ENCODE data around the gene RPAP3.

Gene RPAP3, protein sequence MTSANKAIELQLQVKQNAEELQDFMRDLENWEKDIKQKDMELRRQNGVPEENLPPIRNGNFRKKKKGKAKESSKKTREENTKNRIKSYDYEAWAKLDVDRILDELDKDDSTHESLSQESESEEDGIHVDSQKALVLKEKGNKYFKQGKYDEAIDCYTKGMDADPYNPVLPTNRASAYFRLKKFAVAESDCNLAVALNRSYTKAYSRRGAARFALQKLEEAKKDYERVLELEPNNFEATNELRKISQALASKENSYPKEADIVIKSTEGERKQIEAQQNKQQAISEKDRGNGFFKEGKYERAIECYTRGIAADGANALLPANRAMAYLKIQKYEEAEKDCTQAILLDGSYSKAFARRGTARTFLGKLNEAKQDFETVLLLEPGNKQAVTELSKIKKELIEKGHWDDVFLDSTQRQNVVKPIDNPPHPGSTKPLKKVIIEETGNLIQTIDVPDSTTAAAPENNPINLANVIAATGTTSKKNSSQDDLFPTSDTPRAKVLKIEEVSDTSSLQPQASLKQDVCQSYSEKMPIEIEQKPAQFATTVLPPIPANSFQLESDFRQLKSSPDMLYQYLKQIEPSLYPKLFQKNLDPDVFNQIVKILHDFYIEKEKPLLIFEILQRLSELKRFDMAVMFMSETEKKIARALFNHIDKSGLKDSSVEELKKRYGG

DNA sequence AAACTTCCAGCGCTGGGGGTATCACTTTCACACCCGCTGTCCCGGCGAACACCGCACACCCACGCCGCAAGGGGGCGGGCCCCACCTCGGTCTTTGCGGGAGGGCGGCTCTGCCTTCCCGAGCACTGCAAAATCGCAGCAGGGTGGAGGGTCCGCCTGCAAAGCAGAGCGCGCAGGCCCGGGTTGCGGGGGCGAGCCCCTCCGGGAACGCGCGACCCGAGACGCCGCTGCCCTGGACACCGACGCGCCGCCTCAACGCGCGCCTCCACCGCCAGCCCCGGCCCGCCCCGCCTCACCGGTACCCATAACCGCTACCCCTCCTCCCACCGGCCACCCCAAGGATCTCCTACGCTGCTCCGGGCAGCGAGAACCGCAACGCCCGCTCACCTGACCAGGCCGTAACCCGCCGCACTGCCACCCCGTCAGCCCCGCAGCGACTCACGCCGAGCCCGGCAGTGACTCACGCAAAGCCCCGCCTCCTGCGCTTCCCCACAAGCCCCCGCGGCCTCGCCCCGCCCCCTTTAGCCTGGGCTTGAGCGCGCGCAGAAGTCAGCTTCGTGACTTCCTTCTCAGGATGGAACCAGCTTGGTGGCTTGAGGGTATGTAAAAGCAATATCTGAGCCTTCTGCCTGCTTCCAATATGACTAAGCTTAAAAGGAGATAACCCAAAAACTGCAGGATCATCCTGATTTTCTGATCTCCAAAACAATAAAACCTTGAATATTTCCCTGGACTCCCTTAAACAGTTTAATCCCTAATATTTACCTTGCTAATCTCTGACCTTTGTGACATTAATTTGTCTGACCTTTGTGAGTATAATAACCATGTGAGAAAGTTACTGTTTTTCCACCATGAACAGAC is at the start of gene RPAP3:
Gene RPAP3 (minus strand): TSS at position 465 of the 860 bp plus-strand sequence. CDS start 3,190 bp downstream, outside the sequence.
- H3K36me3 ChIP-seq (ENCODE audit: insufficient read depth, insufficient read length, low read length) = peaks cover 21% of the 10 kb centered on the region
- H3K9ac ChIP-seq (ENCODE audit: insufficient read length, low read depth) = peak within 1 kb of the TSS; percentile 85
- H3K4me3 ChIP-seq (ENCODE audit: insufficient read length, low read depth) = peak within 1 kb of the TSS; percentile 72
- no peaks in the 10 kb centered on the region for H3K4me1 ChIP-seq (ENCODE audit: insufficient read depth, insufficient read length)
- TF ChIP-seq YY1 (IDR thresholded peaks at IDR 0.05; ENCODE audit: insufficient read depth, insufficient read length) = no peak
- DNase-seq (ENCODE audit: low read depth, low spot score) = peak; percentile 95
- no peaks in the 10 kb centered on the region for H3K9me3 ChIP-seq (ENCODE audit: insufficient read depth, low read length)
- H3K27me3 ChIP-seq (ENCODE audit: insufficient read depth, insufficient read length) = no peaks in the 10 kb centered on the region

DNA sequence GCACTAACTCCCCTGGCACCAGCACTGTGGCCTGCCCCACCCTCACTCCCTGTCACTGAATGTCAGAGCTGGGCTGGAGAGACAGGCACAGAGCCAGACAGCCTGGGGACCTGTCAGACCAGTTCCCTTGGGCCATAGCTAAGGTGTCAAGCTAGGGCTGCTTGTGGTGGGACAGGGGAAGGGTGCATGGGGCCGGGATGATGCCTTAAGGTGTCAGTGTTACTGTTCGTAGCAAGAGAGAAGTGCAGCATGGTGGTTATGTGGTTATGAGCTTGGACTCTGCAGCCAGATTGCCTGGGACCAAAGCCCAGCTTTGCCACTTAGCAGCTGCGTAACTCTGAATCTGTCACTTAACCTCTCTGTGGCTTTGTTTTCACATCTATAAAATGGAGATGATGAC is 49.1 kb upstream of the RPAP3 start:
- Histone ChIP-seq H3K36me3 (ENCODE audit: insufficient read depth, insufficient read length, low read length) (no peaks in the 10 kb centered on the region), H3K4me1 (ENCODE audit: insufficient read depth, insufficient read length) (peaks cover 22% of the 10 kb centered on the region), H3K4me3 (ENCODE audit: insufficient read length, low read depth) (no peak overlapping the region), H3K9ac (ENCODE audit: insufficient read length, low read depth) (no peak overlapping the region), H3K9me3 (ENCODE audit: insufficient read depth, low read length) (no peaks in the 10 kb centered on the region), H3K27me3 (ENCODE audit: insufficient read depth, insufficient read length) (peaks cover 15% of the 10 kb centered on the region)
- TF ChIP-seq ZNF274 (IDR thresholded peaks at IDR 0.05; ENCODE audit: low read depth, low read length) = no peak
- no peak for TF ChIP-seq YY1 (IDR thresholded peaks at IDR 0.05; ENCODE audit: insufficient read depth, insufficient read length)
- no peak for TF ChIP-seq SUZ12 (IDR thresholded peaks at IDR 0.05; ENCODE audit: extremely low read depth, insufficient read depth, insufficient read length)
- no peak for DNase-seq (ENCODE audit: low read depth, low spot score)

DNA sequence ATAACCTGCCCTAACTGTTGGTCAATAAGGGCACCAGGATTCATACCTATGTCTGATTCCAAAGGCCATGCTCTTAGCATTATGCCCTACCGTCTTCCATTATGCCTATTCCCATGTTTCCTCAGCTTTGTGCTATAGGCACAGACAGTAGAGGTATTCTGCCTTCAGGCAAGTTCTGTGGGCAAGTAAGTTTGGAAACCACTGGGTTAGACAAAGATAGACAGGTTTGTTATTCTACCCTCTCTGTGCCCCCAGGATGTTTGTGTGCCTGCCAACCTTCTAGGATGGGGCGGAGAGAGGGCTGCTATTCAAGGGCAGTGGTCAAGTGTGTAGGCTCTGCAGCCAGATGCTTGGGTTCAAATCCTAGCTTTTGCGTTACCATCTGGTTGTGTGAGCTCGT is 48.3 kb upstream of the RPAP3 start:
- no peak overlapping the region for H3K9ac ChIP-seq (ENCODE audit: insufficient read length, low read depth)
- TF ChIP-seq YY1 (IDR thresholded peaks at IDR 0.05; ENCODE audit: insufficient read depth, insufficient read length) (no peak), ZNF274 (IDR thresholded peaks at IDR 0.05; ENCODE audit: low read depth, low read length) (no peak), SUZ12 (IDR thresholded peaks at IDR 0.05; ENCODE audit: extremely low read depth, insufficient read depth, insufficient read length) (no peak)

DNA sequence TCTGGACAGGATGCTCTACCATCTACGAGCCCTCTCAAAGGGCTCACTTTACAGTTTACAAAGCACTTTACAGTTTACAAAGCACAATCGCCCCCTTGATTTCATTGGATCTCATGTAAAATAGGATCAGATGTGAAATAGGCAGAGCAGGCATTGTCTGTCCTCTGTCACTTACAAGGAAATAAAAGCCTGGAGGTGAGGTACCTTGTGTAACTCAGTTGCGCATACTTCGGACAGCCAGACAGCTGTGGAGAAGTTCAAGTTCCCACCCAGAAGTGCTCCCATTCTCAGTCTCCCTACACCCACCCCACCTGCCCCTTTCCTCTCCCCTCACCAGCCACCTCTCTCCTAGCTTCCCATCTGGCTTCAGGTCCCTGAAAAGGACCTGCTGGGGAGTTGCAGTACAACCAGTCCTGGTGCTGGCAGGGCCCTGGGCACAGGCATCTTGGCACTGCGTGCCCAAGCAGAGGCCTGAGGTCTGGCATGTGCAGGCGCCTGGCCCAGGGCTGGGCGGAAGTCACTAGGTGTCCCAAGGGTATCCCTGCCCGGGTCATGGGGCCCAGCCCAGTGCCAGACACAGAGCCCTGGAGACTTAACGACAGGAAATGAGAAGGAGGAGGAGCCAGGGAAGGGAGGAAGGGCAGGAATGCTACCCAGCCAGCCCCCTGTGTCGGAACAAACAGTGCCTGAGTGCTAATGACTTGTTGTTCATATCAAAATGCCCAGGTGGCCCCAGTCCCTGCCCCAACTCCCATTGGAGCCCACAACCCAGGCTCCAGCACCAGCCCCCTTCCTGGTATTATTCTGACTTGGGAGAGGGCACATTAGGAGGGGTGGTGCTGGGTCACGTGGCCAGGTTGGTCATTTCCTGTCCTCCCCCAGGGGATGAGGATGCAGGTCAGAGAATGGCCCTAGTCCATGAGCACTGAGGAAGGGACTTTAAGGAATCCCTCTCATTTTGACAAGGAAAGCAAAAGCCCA is 47.5 kb upstream of the RPAP3 start:
- Histone ChIP-seq H3K9me3 (ENCODE audit: insufficient read depth, low read length) (no peaks in the 10 kb centered on the region), H3K4me1 (ENCODE audit: insufficient read depth, insufficient read length) (peaks cover 18% of the 10 kb centered on the region), H3K4me3 (ENCODE audit: insufficient read length, low read depth) (no peak overlapping the region), H3K9ac (ENCODE audit: insufficient read length, low read depth) (no peak overlapping the region), H3K27me3 (ENCODE audit: insufficient read depth, insufficient read length) (peaks cover 13% of the 10 kb centered on the region), H3K36me3 (ENCODE audit: insufficient read depth, insufficient read length, low read length) (no peaks in the 10 kb centered on the region)
- peak; percentile 59 for DNase-seq (ENCODE audit: low read depth, low spot score)
- TF ChIP-seq YY1 (IDR thresholded peaks at IDR 0.05; ENCODE audit: insufficient read depth, insufficient read length) = no peak
- TF ChIP-seq SUZ12 (IDR thresholded peaks at IDR 0.05; ENCODE audit: extremely low read depth, insufficient read depth, insufficient read length) = no peak
- TF ChIP-seq ZNF274 (IDR thresholded peaks at IDR 0.05; ENCODE audit: low read depth, low read length) = no peak

More for the DNA sequence above, 48.3 kb upstream of the RPAP3 start:
- Histone ChIP-seq H3K9me3 (ENCODE audit: insufficient read depth, low read length) (no peaks in the 10 kb centered on the region), H3K36me3 (ENCODE audit: insufficient read depth, insufficient read length, low read length) (no peaks in the 10 kb centered on the region), H3K27me3 (ENCODE audit: insufficient read depth, insufficient read length) (peaks cover 15% of the 10 kb centered on the region), H3K4me1 (ENCODE audit: insufficient read depth, insufficient read length) (peaks cover 18% of the 10 kb centered on the region), H3K4me3 (ENCODE audit: insufficient read length, low read depth) (no peak overlapping the region)
- DNase-seq (ENCODE audit: low read depth, low spot score) = no peak

DNA sequence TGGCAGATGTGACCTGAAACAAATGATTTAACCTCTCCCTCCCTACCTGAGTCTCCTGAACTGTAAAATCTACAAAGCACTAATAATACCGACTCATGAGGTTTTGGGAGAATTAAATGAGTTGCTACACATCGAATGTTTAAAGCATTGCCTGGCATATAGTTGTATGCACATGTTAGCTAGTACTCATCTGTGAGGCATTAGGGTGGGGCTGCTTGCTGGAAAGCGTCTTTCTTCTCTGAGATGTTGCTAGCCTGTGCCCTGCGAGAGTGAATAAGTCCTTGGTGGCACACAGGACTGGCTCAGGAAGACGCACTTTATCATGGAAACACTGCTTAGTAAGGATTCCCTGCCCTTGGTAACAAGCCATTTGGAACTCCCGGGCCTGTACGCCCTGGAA is 46.7 kb upstream of the RPAP3 start:
- peaks cover 11% of the 10 kb centered on the region for H3K4me1 ChIP-seq (ENCODE audit: insufficient read depth, insufficient read length)
- no peaks in the 10 kb centered on the region for H3K9me3 ChIP-seq (ENCODE audit: insufficient read depth, low read length)
- H3K36me3 ChIP-seq (ENCODE audit: insufficient read depth, insufficient read length, low read length) = no peaks in the 10 kb centered on the region
- H3K27me3 ChIP-seq (ENCODE audit: insufficient read depth, insufficient read length) = peaks cover 6% of the 10 kb centered on the region
- TF ChIP-seq YY1 (IDR thresholded peaks at IDR 0.05; ENCODE audit: insufficient read depth, insufficient read length) (no peak), SUZ12 (IDR thresholded peaks at IDR 0.05; ENCODE audit: extremely low read depth, insufficient read depth, insufficient read length) (no peak), ZNF274 (IDR thresholded peaks at IDR 0.05; ENCODE audit: low read depth, low read length) (no peak)
- H3K9ac ChIP-seq (ENCODE audit: insufficient read length, low read depth) = no peak overlapping the region
- H3K4me3 ChIP-seq (ENCODE audit: insufficient read length, low read depth) = no peak overlapping the region
- DNase-seq (ENCODE audit: low read depth, low spot score) = no peak

DNA sequence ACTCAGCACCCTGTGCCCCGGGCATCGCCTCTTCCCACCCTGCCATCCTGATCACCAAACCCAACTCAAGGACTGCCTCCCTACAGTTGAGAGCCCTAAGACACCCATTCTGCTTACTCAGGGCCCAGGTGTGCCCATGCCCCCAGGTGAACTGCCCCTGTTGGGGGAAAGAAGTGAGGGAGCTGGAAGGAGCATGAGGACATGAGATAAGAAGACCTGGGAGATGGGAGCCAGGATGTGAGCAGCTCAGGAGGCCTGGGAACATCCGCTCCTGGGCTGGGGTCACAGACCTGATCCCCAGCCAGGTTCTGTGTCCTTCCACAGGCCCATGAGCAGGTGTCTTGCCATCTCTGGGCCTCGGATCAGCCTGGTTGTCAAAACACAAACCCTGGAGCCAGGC is 46.3 kb upstream of the RPAP3 start:
- H3K36me3 ChIP-seq (ENCODE audit: insufficient read depth, insufficient read length, low read length) = no peaks in the 10 kb centered on the region
- peaks cover 2% of the 10 kb centered on the region for H3K27me3 ChIP-seq (ENCODE audit: insufficient read depth, insufficient read length)
- no peak overlapping the region for H3K9ac ChIP-seq (ENCODE audit: insufficient read length, low read depth)
- peaks cover 10% of the 10 kb centered on the region for H3K4me1 ChIP-seq (ENCODE audit: insufficient read depth, insufficient read length)
- no peak for DNase-seq (ENCODE audit: low read depth, low spot score)
- no peaks in the 10 kb centered on the region for H3K9me3 ChIP-seq (ENCODE audit: insufficient read depth, low read length)
- no peak overlapping the region for H3K4me3 ChIP-seq (ENCODE audit: insufficient read length, low read depth)
- no peak for TF ChIP-seq SUZ12 (IDR thresholded peaks at IDR 0.05; ENCODE audit: extremely low read depth, insufficient read depth, insufficient read length)
- no peak for TF ChIP-seq ZNF274 (IDR thresholded peaks at IDR 0.05; ENCODE audit: low read depth, low read length)
- TF ChIP-seq YY1 (IDR thresholded peaks at IDR 0.05; ENCODE audit: insufficient read depth, insufficient read length) = no peak

Measured in NT2/D1 (cell line).